Embryonic facial prominence (tissue), 1 donor: ENCODE measurements around the gene GET4.
"Not testable (repeated sequence)": the region's sequence is repeated elsewhere in the genome, so short reads cannot be mapped to it uniquely, and the experiment has no call there.

Source experiments
- DNase-seq: peaks from one replicate; pipeline ENCODE4 v3.0.0-alpha.2; 2016; ENCODE audit errors: extremely low spot score

Gene GET4

DNA sequence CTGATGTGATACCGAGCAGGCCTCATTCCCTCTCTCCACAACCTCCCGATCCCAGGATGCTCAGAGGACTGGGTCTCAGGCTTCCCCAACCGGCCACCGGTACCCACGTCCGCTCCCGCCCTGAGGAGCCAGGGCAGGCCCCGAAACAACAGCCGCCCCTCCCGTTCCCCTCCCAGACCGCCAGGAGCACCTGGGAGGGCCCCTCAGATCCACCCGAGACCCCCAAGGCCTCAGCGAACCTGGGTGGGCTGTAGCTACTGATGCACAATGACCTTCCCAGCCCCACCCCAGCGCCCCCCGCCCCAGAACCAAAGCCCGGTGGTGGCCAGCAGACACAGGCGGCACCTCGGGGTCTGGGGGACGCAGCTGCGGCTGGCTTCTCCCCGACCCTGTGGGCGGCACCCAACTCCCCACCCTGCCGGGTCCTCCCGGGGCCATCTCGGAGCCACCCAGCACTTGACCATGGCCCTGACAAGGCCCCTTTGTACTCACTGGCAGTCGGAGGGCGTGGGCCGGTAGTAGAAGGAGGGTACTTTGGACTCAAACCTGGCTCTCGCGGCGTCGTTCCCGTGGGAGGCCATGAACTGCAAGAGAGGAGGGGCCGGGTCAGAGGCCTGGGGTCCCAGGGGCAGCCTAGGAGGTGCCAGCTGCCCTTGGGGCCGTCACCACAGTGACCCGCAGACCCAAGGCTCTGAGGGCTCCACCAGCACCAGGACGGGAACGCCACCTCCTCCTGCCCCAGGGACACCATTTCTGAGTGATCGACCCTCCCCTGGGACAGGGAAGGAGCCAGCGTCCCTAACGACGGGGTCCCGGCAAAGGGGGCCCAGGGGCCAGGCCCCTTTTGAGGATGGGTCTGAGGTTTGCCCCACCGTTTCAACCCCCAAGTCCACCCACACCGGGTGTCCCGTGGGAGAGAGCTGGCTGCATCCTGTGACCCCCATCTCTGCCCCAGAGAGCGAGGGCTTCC is 50.0 kb downstream of the GET4 start:
- DNase-seq: no peak

DNA sequence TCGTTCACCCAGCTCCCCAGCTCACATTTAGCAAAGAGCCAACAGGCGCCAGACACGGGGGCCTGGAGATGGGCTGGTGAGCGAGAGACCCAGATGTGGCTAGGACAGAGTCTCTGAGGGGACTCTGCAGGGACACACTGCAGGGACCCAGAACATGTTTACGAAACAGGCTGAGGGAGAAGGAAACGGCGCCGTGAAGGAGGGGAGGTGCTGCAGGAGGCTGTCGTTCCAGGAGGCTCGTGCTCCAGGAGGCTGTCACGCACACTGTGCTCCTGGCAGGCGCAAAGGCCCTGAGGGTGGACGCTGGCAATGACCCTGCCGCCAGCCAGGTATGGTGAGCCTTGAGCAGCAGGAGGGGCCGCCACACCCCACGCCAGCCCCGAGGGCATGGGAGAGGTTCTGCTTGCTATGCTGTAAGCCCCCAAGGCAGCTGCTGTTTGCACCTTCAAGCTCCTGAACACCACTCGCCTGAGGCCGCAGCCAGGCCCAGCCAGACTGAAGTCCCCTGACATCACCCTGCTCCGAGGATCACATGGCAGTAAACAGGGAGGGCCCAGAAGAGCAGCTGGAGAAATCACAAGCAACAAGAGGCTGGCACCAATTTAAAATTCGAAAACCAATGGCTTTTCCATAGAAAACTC is 50.8 kb downstream of the GET4 start:
- no peak for DNase-seq

GRCh38 chr7:929311-929711 is 53.0 kb downstream of the GET4 start:
- no peak for DNase-seq

- no peak for DNase-seq
Observed at GRCh38 chr7:930975-931758, 54.8 kb downstream of the GET4 start.

DNA sequence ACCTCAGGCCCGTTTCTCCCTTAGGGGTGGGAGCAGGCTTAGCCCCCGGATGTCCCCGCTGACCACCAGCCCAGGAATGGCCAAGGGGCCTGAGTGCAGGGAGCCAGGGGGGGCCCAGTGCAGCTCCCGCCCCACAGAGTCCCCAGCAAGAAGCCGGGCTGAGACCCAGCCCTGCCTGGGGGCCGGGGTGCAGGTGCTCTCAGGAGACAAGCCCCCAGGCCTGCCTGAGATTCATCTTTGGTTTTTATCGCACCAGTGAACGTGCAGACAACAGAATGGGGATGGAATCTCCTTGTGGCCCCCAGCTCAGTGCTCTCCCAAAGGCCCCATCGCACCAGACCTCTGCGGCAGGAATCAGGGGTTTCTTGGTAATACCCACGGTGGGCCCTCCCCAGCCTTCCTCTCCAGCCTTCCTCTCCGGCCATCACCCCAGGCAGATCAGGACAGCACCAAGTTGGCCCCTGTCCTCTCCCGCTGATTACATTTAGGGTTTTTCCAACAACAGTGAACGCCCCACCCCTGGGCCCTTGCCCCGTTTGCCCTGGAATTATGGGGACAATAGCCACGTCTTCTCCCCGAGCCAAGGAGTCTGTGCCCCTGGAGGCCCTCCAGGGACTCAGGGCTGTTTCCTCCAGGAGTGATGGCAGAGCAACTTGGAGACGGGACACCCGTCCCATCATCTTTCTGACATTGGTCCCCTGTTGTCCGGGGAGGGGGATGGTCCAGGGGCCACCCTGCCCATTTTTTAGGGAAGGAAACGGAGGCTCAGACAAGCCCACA is 55.7 kb downstream of the GET4 start:
- DNase-seq: no peak

- DNase-seq: no peak
Observed at GRCh38 chr7:932651-932975, 56.3 kb downstream of the GET4 start.

DNA sequence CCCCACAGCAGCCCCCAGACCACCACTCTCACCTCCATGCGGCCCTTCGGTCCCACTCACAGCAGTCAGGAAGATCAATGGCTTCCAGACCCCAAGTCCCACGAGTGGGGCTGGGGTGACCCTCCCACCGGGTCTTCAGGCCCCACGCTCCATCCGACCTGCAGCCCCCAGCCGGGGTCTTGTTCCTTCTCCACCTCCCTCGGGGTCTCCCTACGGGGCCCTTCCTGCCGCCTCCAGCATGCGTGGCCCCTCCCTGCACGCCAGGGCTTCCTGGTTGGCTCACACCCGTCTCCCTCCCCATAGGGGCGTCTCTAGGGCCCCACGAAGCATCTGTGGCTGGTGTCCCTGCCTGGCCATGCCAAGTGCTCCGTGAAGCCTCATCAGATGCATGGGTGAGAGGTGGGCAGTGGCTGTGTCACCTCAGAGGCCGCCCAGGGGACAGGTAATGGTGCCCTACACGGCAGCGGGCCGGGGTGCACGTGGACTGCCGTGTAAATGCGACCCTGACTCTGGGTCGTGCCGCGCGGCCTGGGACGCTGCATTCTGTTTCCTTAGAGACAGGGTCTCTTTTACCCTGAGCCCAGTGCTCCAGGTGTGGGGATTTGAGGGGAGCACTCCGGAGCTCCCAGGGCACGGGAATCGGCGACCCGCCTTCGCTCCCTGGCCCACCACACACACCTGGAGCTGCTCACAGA is 58.3 kb downstream of the GET4 start:
- no peak for DNase-seq

- DNase-seq: no peak
Observed at GRCh38 chr7:935164-935873, 59.0 kb downstream of the GET4 start.

DNA sequence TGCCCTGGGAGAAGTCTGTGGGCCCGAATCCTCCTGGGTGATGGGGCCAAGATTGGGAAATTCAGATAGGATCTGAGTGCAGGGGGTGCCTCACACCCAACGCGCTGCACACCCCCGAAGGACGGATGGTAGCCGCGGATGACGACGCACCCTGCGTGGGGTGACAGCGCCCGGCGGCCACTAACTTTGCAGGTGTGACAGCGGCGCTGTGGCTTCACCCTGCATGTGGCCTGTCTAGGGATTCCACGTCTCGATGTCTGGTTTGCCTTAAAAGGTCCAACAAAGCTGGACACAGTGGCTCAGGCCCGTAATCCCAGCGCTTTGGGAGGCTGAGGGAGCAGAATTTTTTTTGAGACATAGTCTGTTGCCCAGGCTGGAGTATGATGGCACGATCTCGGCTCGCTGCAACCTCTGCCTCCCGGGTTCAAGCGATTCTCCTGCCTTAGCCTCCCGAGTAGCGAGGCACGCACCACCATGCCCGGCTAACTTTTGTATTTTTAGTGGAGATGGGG is 59.6 kb downstream of the GET4 start:
- no peak for DNase-seq

DNA sequence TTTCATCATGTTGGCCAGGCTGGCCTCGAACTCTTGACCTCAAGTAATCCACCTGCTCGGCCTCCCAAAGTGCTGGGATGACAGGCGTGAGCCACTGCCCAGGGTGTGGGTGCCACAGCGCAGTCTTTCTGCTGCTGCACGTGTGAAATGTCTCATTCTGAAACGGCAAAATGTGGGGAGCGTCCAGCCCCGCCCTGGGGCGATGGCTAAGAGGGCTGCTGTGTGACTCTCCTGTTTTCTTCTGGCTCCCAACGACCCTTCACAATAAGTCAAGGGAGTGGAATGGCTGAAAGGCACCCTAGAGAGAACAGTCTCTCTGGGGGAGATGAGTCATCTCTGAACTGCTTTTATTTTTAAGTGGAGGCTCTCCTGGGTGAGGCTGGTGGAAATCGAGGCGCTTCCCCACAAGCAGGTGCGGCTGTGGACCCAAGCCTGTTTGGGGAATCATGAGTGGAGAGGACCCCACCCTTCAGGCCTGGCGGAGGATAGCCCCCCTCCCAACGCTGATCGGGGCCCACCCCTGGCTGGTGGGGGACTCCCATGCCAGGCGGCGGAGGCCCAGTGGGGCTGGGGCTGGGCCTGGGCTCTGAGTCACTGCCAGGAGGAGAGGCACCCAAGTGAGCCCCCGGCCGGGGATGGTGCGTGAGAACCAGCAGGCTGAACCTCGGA is 60.2 kb downstream of the GET4 start:
- DNase-seq: no peak

DNA sequence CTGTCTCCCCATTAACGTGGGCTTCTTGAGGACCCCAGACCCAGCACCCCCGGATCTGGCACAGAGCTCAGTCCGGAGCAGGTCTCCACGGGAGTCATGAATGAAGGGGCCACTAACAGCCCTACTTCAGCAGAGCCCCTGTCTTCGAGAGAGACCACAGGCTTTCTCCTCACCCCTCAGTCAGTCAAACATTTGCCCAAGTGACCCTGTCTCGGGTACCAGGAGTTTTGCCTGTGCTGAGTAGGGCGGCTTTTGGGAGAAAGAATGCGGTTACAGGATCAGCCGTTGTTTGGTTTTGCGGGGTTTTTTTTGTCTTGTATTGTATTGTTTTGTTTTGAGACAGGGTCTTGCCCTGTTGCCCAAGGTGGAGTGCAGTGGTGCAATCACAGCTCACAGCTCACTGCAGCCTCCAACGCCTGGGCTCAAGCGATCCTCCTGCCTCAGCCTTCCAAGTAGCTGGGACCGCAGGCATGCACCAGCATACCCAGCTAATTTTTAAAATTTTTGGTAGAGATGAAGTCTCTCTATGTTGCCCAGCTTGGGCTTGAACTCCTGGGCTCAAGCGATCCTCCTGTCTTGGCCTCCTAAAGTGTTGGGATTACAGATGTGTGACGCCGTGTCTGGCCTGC is 61.6 kb downstream of the GET4 start:
- no peak for DNase-seq

GRCh38 chr7:938546-939185 is 62.3 kb downstream of the GET4 start:
- DNase-seq: no peak

DNA sequence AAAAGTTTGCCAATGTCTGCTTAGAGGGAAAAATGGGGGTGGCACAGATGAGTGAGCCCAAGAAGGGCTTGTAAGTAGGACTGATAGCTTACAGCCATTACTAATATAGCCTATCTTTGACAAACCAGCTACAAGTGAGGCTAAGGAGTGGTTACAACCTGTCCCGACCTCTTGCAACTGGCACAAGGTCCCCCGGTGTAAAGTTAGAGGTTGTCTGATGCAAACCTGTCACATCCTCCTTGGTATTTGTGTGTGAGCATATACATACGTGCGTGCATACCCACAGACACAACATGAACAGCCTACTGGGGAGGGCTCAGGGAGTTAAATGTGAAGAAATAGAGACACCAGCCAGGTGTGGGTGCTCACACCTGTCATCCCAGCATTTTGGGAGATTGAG is 63.5 kb downstream of the GET4 start:
- no peak for DNase-seq

DNA sequence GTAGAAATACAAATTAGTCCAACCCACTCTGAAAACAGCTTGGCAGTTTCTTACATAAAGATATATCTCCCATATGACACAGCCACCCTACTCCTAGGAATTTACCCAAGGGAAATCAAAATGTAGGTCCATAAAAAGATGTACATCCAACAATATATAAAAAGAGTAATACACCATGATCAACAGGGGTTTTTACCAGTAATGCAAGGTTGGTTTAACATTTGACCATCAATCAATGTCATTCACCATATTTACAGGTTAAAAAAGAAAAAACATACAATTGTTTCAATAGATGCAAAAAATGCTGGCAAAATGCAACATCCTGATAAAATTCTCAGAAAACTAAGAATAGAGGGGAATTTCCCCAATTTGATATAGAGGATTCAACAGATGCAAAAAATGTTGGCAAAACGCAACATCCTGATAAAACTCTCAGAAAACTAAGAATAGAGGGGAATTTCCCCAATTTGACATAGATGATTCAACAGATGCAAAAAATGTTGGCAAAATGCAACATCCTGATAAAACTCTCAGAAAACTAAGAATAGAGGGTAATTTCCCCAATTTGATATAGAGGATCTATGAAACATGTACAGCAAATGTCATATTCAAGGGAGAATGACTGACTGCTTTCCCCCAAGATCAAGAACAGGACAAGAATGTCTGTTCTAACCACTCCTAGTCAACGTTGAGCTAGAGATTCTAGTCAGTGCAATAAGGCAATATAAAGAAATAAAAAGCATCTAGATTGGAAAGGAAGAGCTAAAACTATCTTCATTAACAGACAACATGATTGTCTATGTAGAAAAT is 64.5 kb downstream of the GET4 start:
- DNase-seq: no peak

DNA sequence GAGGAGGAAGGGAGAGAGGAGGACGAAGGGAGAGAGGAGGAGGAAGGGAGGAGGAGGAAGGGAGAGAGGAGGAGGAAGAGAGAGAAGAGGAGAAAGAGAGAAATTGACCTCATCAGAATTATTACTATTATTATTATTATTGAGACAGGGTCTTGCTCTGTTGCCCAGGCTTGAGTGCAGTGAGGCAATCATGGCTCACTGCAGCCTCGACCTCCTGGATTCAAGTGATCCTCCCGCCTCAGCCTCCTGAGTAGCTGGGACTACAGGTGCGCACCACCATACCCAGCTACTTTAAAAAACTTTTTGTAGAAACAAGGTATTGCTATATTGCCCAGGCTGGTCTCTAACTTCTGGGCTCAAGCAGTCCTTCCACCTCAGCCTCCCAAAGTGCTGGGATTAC is 67.4 kb downstream of the GET4 start:
- DNase-seq: not testable (repeated sequence)

DNA sequence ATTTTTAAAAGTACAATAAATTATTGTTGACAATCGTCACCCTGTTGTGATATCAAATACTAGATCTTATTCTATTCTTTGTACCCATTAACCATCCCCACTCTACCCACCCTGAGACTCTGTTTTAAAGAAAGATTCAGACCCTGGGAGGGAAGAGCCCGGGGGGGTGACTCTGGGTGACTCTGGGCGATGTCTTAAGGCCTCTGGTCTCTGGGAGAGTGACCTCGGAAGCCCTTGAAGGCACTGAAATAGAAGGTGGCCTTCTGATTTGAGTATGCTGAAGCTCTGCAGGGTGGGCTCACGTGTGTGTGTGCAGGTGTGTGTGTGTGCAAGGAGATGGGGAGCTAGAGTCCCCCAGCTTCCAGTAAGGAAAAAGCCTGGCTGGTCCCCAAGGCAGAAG is 68.4 kb downstream of the GET4 start:
- DNase-seq: no peak

GRCh38 chr7:945147-945555 is 68.8 kb downstream of the GET4 start:
- DNase-seq: no peak
